Neutrophil (primary cell): Measurements from ENCODE around the gene ARF4.

Source experiments
- H3K27ac ChIP-seq: fragments of 200-600 bp; sonication (generic); 2 replicates; pipeline ENCODE4 v1.5.1; 2016; ENCODE audit warnings: mild to moderate bottlenecking, moderate library complexity
- H3K27me3 ChIP-seq: fragments of 200-600 bp; sonication (generic); 2 replicates; pipeline ENCODE4 v1.6.0; 2016; ENCODE audit warnings: mild to moderate bottlenecking
- H3K36me3 ChIP-seq: fragments of 200-600 bp; sonication (generic); 2 replicates; pipeline ENCODE4 v1.5.1; 2017
- H3K4me1 ChIP-seq, 2 experiments: fragments of 200-600 bp in 1 of 2; sonication (generic) in 1 of 2; 1 replicate in 1 of 2; 2 replicates in 1 of 2; pipeline versions ENCODE4 v1.5.1 to v1.6.1; 2013 to 2016; ENCODE audit warnings: low read depth in 1 of 2, low read length in 1 of 2, mild to moderate bottlenecking in 1 of 2, moderate library complexity in 1 of 2; ENCODE audit not compliant: control insufficient read depth in 1 of 2, insufficient read depth in 1 of 2
- H3K4me3 ChIP-seq, 2 experiments: fragments of 200-600 bp in 1 of 2; sonication (generic) in 1 of 2; 1 replicate in 1 of 2; 2 replicates in 1 of 2; pipeline ENCODE4 v1.5.1; 2013 to 2016; ENCODE audit warnings: low read depth in 1 of 2, low read length in 1 of 2, mild to moderate bottlenecking in 1 of 2, moderate library complexity in 1 of 2
- H3K9me3 ChIP-seq: fragments of 200-600 bp; sonication (generic); 2 replicates; pipeline ENCODE4 v1.5.1; 2016
- CTCF ChIP-seq: fragments of 200-600 bp; sonication (generic); IDR thresholded peaks from 2 replicates; pipeline ENCODE4 v1.5.1; 2016; ENCODE audit warnings: antibody characterized with exemption

The ARF4 gene

GRCh38 chr3:57530071-57530608 lies 67.0 kb downstream of the ARF4 start:
- Histone ChIP-seq H3K27ac (no peak overlapping the region), H3K36me3 (no peaks in the 10 kb centered on the region), H3K4me3 (no peak overlapping the region), H3K4me1 (no peaks in the 10 kb centered on the region), H3K27me3 (no peaks in the 10 kb centered on the region), H3K9me3 (no peaks in the 10 kb centered on the region)
- no peak for TF ChIP-seq CTCF
